HepG2 (cell line): ENCODE data around the gene EPC2. TPM values are rescaled to one million over a fixed set of nuclear protein-coding genes. Genes with fewer than 3 reads are reported as not detected.

Experiments used
- AHDC1 ChIP-seq: sonication (generic); formaldehyde crosslinking; IDR thresholded peaks from 2 replicates; pipeline ENCODE4 v1.5.1; 2020; ENCODE audit warnings: mild to moderate bottlenecking, missing genetic modification reagents, borderline replicate concordance
- BRD4 ChIP-seq: sonication (generic); formaldehyde crosslinking; IDR thresholded peaks from 2 replicates; pipeline ENCODE4 v1.4.0; 2020; ENCODE audit warnings: missing genetic modification reagents
- CREB1 ChIP-seq, 2 experiments: fragments of 450-650 bp in 1 of 2; IDR thresholded peaks; 2 replicates each; pipeline ENCODE4 v1.6.1; 2016 to 2017; ENCODE audit warnings: control low read depth in 1 of 2, mild to moderate bottlenecking in 1 of 2, missing compliant biosample characterization in 1 of 2, missing genetic modification characterization in 1 of 2
- CTCF ChIP-seq: sonication (generic); formaldehyde crosslinking; IDR thresholded peaks from 2 replicates; pipeline ENCODE4 v1.5.0; 2020; ENCODE audit warnings: mild to moderate bottlenecking, missing genetic modification reagents, moderate library complexity
- E2F2 ChIP-seq: sonication (generic); formaldehyde crosslinking; IDR thresholded peaks from 2 replicates; pipeline ENCODE4 v1.4.0; 2020; ENCODE audit warnings: missing genetic modification reagents, borderline replicate concordance
- FOXO1 ChIP-seq: sonication (generic); formaldehyde crosslinking; IDR thresholded peaks from 2 replicates; pipeline ENCODE4 v1.4.0; 2020; ENCODE audit warnings: missing genetic modification reagents
- MAZ ChIP-seq, 2 experiments: sonication (generic) in 1 of 2; formaldehyde crosslinking in 1 of 2; IDR thresholded peaks; 2 replicates each; pipeline versions ENCODE4 v1.5.0 to v1.6.1; 2012 to 2020; ENCODE audit warnings: low read depth in 2 of 2, mild to moderate bottlenecking in 2 of 2, borderline replicate concordance in 1 of 2, improper control_type of control experiment in 1 of 2, low read length in 1 of 2, missing genetic modification reagents in 1 of 2, moderate library complexity in 1 of 2
- SMC3 ChIP-seq: IDR thresholded peaks from 2 replicates; pipeline ENCODE4 v1.6.1; 2011; ENCODE audit warnings: low read length, improper control_type of control experiment
- TBX2 ChIP-seq: sonication (generic); formaldehyde crosslinking; IDR thresholded peaks from 2 replicates; pipeline ENCODE4 v1.5.0; 2020; ENCODE audit warnings: missing genetic modification reagents, mild to moderate bottlenecking, borderline replicate concordance
- ZNF503 ChIP-seq: sonication (generic); formaldehyde crosslinking; IDR thresholded peaks from 2 replicates; pipeline ENCODE4 v1.4.0; 2020; ENCODE audit warnings: missing genetic modification reagents
- ZNF788 ChIP-seq: sonication (generic); formaldehyde crosslinking; IDR thresholded peaks from 2 replicates; pipeline ENCODE4 v1.5.0; 2020; ENCODE audit warnings: mild to moderate bottlenecking, missing genetic modification reagents, borderline replicate concordance
- ZNF841 ChIP-seq: sonication (generic); formaldehyde crosslinking; IDR thresholded peaks from 2 replicates; pipeline ENCODE4 v1.8.1; 2023; ENCODE audit warnings: missing genetic modification reagents, borderline replicate concordance
- polyA plus RNA-seq, 8 experiments: library from polyadenylated mRNA; depleted of rRNA in 3 of 8; stranded (reverse) in 7 of 8; unstranded in 1 of 8; fragments of >200 nt; fragmentation: Illumina TruSeq in 4 of 8; extraction: Trizol in 4 of 8; gene quantifications; 2 replicates each; pipeline versions ENCODE4 v1.2.1 to v1.2.3, GENCODE V29; 2011 to 2016; ENCODE audit warnings: low read depth in 4 of 8, missing spikeins in 1 of 8, mixed read lengths in 1 of 8; ENCODE audit not compliant: insufficient read depth in 1 of 8
- total RNA-seq, 5 experiments: library from RNA; depleted of rRNA; stranded (reverse); fragments of >200 nt; fragmentation: Illumina TruSeq; extraction: Trizol; gene quantifications; 2 replicates each; pipeline ENCODE4 v1.2.3, GENCODE V29; 2016; ENCODE audit warnings: low read depth in 1 of 5

EPC2 gene
- total and polyA plus RNA-seq, 2 of the 13 experiments (the other 11 are each of a cell fraction or from before 2014, with no cell fraction given), result 20.5 to 22.0 TPM

- TF ChIP-seq CTCF (CRISPR knock-in tag), result peak; percentile 51
- TF ChIP-seq TBX2 (CRISPR knock-in tag), result peak; percentile 19; the same call in 1 of the 2 replicates
- no peak for TF ChIP-seq AHDC1
- peak; percentile 47; the same call in 1 of the 2 replicates for TF ChIP-seq ZNF503 (CRISPR knock-in tag)
- 0 out of 2 replicates have a peak, but pooled peaks have one; percentile 28 for TF ChIP-seq ZNF841 (CRISPR knock-in tag)
- peak; percentile 50 for TF ChIP-seq SMC3
- TF ChIP-seq ZNF788 (CRISPR knock-in tag), result peak; percentile 44; the same call in 1 of the 2 replicates
- 0 out of 2 replicates have a peak, but pooled peaks have one; percentile 36 for TF ChIP-seq BRD4 (CRISPR knock-in tag)
- TF ChIP-seq MAZ (IDR thresholded peaks at IDR 0.05; ENCODE audit: borderline replicate concordance, low read depth, low read length), result no peak
- TF ChIP-seq MAZ (CRISPR knock-in tag; IDR thresholded peaks at IDR 0.05; ENCODE audit: low read depth), result 0 out of 2 replicates have a peak, but pooled peaks have one; percentile 33
- 0 out of 2 replicates have a peak, but pooled peaks have one; percentile 17 for TF ChIP-seq FOXO1
- TF ChIP-seq E2F2, result 0 out of 2 replicates have a peak, but pooled peaks have one; percentile 29
- no peak for TF ChIP-seq CREB1 (IDR thresholded peaks at IDR 0.05)
- TF ChIP-seq CREB1 (CRISPR knock-in tag; IDR thresholded peaks at IDR 0.05), result 0 out of 2 replicates have a peak, but pooled peaks have one; percentile 16
These were observed 29.8 kb downstream of the EPC2 start (continued) for GRCh38 chr2:148674063-148675020.
